CD14-positive monocyte (primary cell): ENCODE results near the gene BRAT1. TPM values are rescaled to one million over a fixed set of nuclear protein-coding genes. Genes with fewer than 3 reads are reported as not detected.

ENCODE experiments used
- DNase-seq, 3 donors: peaks; one replicate each; pipeline ENCODE4 v3.0.0-alpha.2; 2011 to 2022
- H2AFZ ChIP-seq: 2 replicates; pipeline ENCODE4 v1.6.0; 2012; ENCODE audit warnings: mild to moderate bottlenecking, low read depth, low read length, inconsistent platforms; ENCODE audit not compliant: insufficient read depth, poor library complexity, severe bottlenecking
- H3K27ac ChIP-seq, 2 donors: 1 replicate in 1 of 2; 2 replicates in 1 of 2; pipeline ENCODE4 v1.5.1; 2012 to 2013; ENCODE audit warnings: low read length in 2 of 2, control low read depth in 1 of 2, inconsistent platforms in 1 of 2, low read depth in 1 of 2, mild to moderate bottlenecking in 1 of 2
- H3K27me3 ChIP-seq, 2 donors: one replicate each; pipeline versions ENCODE4 v1.6.0 to v1.6.1; 2011 to 2013; ENCODE audit warnings: low read length in 2 of 2; ENCODE audit not compliant: control insufficient read depth in 2 of 2, insufficient read depth in 2 of 2
- H3K36me3 ChIP-seq, 2 donors: replicated peaks in 1 of 2; 1 replicate in 1 of 2; 2 replicates in 1 of 2; pipeline versions ENCODE4 v1.5.1 to v1.6.1; 2012 to 2013; ENCODE audit warnings: low read length in 2 of 2, control low read depth in 1 of 2, inconsistent platforms in 1 of 2, mild to moderate bottlenecking in 1 of 2; ENCODE audit not compliant: insufficient read depth in 2 of 2, control insufficient read depth in 1 of 2
- H3K4me1 ChIP-seq, 2 donors: 1 replicate in 1 of 2; 2 replicates in 1 of 2; pipeline versions ENCODE4 v1.5.1 to v1.6.1; 2012 to 2013; ENCODE audit warnings: low read length in 2 of 2, control low read depth in 1 of 2, inconsistent platforms in 1 of 2, mild to moderate bottlenecking in 1 of 2, moderate library complexity in 1 of 2; ENCODE audit not compliant: insufficient read depth in 2 of 2, control insufficient read depth in 1 of 2
- H3K4me2 ChIP-seq: replicated peaks from 2 replicates; pipeline ENCODE3; 2012; ENCODE audit warnings: low read length, moderate library complexity, mild to moderate bottlenecking; ENCODE audit not compliant: poor library complexity, severe bottlenecking; ENCODE audit errors: extremely low read depth
- H3K4me3 ChIP-seq, 3 experiments: fragments of 200-600 bp in 1 of 3; sonication (generic) in 1 of 3; replicated peaks in 1 of 3; 1 replicate in 2 of 3; 2 replicates in 1 of 3; pipeline ENCODE4 v1.5.1; 2011 to 2013; ENCODE audit warnings: low read length in 3 of 3, mild to moderate bottlenecking in 3 of 3, control low read depth in 2 of 3, low read depth in 2 of 3, inconsistent platforms in 1 of 3, moderate library complexity in 1 of 3
- H3K79me2 ChIP-seq: 2 replicates; pipeline ENCODE4 v1.6.0; 2012; ENCODE audit warnings: mild to moderate bottlenecking, control low read depth, inconsistent platforms, low read length, moderate library complexity; ENCODE audit not compliant: insufficient read depth
- H3K9ac ChIP-seq: 2 replicates; pipeline ENCODE4 v1.6.0; 2017; ENCODE audit warnings: low read length, mild to moderate bottlenecking; ENCODE audit not compliant: insufficient read depth, poor library complexity, severe bottlenecking
- H3K9me3 ChIP-seq, 2 donors: replicated peaks in 1 of 2; 1 replicate in 1 of 2; 2 replicates in 1 of 2; pipeline versions ENCODE4 v1.5.1 to v1.6.1; 2012 to 2013; ENCODE audit warnings: low read length in 2 of 2, control low read depth in 1 of 2; ENCODE audit not compliant: control insufficient read depth in 1 of 2, insufficient read depth in 1 of 2
- H4K20me1 ChIP-seq: 2 replicates; pipeline ENCODE4 v1.6.0; 2012; ENCODE audit warnings: mild to moderate bottlenecking, low read length, control low read depth, moderate library complexity; ENCODE audit not compliant: insufficient read depth
- H3K27ac Mint-ChIP-seq, 7 donors: one replicate each; pipeline ENCODE4 v1.8.0; 2020; ENCODE audit warnings: mild to moderate bottlenecking in 7 of 7, mixed read lengths in 7 of 7, moderate library complexity in 6 of 7, inconsistent platforms in 2 of 7
- H3K27me3 Mint-ChIP-seq, 3 donors: one replicate each; pipeline ENCODE4 v1.8.0; 2021 to 2022; ENCODE audit warnings: low read depth in 3 of 3, mild to moderate bottlenecking in 3 of 3, mixed read lengths in 3 of 3, moderate library complexity in 3 of 3, inconsistent platforms in 1 of 3
- H3K36me3 Mint-ChIP-seq, 2 donors: one replicate each; pipeline ENCODE4 v1.8.0; 2020; ENCODE audit warnings: mixed read lengths in 2 of 2, inconsistent platforms in 1 of 2, mild to moderate bottlenecking in 1 of 2
- H3K4me1 Mint-ChIP-seq: one replicate; pipeline ENCODE4 v1.8.0; 2020; ENCODE audit warnings: mild to moderate bottlenecking, mixed read lengths
- H3K4me3 Mint-ChIP-seq, 2 donors: one replicate each; pipeline ENCODE4 v1.8.0; 2020; ENCODE audit warnings: mild to moderate bottlenecking in 2 of 2, mixed read lengths in 2 of 2, moderate library complexity in 1 of 2
- H3K9me3 Mint-ChIP-seq, 7 donors: one replicate each; pipeline ENCODE4 v1.8.0; 2020 to 2022; ENCODE audit warnings: mixed read lengths in 7 of 7, mild to moderate bottlenecking in 6 of 7, moderate library complexity in 6 of 7, inconsistent platforms in 2 of 7
- CTCF ChIP-seq: fragments of 200-600 bp; IDR thresholded peaks from one replicate; pipeline ENCODE4 v1.8.0; 2022; ENCODE audit warnings: antibody characterized with exemption, mild to moderate bottlenecking
- WGBS: methylation state at CpG from one replicate; pipeline ENCODE4 v1.1.5; 2013; ENCODE audit warnings: missing lambda C conversion rate; ENCODE audit not compliant: insufficient coverage; 5-methylcytosine and 5-hydroxymethylcytosine counted together
- intact Hi-C, 2 donors: fragments of 100-400 bp; cut with micrococcal nuclease; formaldehyde crosslinking; loops; one replicate each; pipeline versions ENCODE4 v1.15.0 to v1.15.1; 2023
- polyA plus RNA-seq, 3 donors: library from polyadenylated mRNA; depleted of rRNA in 1 of 3; unstranded in 2 of 3; stranded (reverse) in 1 of 3; fragments of 300-500 nt in 2 of 3; fragments of >200 nt in 1 of 3; fragmentation: Illumina TruSeq in 2 of 3; gene quantifications; 1 replicate in 2 of 3; 2 replicates in 1 of 3; pipeline ENCODE4 v1.2.3, GENCODE V29; 2012 to 2021

BRAT1 gene
- polyA plus RNA-seq, 3 donors = 31.6 to 34.2 (median 32.5) TPM

- peaks cover 74 to 90% of the 10 kb centered on the region in 2 donors for H3K36me3 ChIP-seq
- H3K9ac ChIP-seq = no peak overlapping the region
- Mint-ChIP-seq H3K4me1 (peaks cover 15% of the 10 kb centered on the region), H3K27ac (peak overlapping the region; percentile 26 to 71 (median 46)), H3K27me3 (peaks cover 0 to 6% (median 1%) of the 10 kb centered on the region in 3 donors), H3K36me3 (peaks cover 45 to 99% of the 10 kb centered on the region in 2 donors), H3K4me3 (no peak overlapping the region), H3K9me3 (no peaks in the 10 kb centered on the region)
- 96% methylated on average over 9 of the region's 23 CpGs for WGBS
- peaks cover 9% of the 10 kb centered on the region for H3K79me2 ChIP-seq
- intact Hi-C loops = loop anchor here in 1 of 2 donors (5.0 kb wide), 1 partner anchor 103 kb away; no protein-coding TSS in a partner anchor
- peaks cover 54% of the 10 kb centered on the region for H4K20me1 ChIP-seq
- H3K4me2 ChIP-seq = no peak overlapping the region
- H3K9me3 ChIP-seq = no peaks in the 10 kb centered on the region
- H3K27ac ChIP-seq = no peak overlapping the region
- H3K27me3 ChIP-seq = no peaks in the 10 kb centered on the region
- H3K4me1 ChIP-seq = peaks cover 3 to 11% of the 10 kb centered on the region in 2 donors
- no peak overlapping the region for H3K4me3 ChIP-seq
- peak in 1 of 3 donors; percentile 1 for DNase-seq
- TF ChIP-seq CTCF = no peak
- H2AFZ ChIP-seq = no peak overlapping the region
Measured at GRCh38 chr7:2544541-2545188, 10.7 kb downstream of the BRAT1 start.

GRCh38 chr7:2542916-2543871 is 12.1 kb downstream of the BRAT1 start:
- Histone ChIP-seq H3K79me2 (peaks cover 4% of the 10 kb centered on the region), H3K27me3 (no peaks in the 10 kb centered on the region), H3K4me1 (peaks cover 3 to 11% of the 10 kb centered on the region in 2 donors), H2AFZ (no peak overlapping the region), H3K27ac (no peak overlapping the region), H4K20me1 (peaks cover 62% of the 10 kb centered on the region), H3K4me3 (no peak overlapping the region), H3K9ac (no peak overlapping the region), H3K36me3 (peaks cover 77 to 90% of the 10 kb centered on the region in 2 donors), H3K9me3 (no peaks in the 10 kb centered on the region), H3K4me2 (no peak overlapping the region)
- H3K4me3 Mint-ChIP-seq = no peak overlapping the region
- peak overlapping the region in 3 of 7 donors; percentile 63 to 85 (median 63) for H3K27ac Mint-ChIP-seq
- DNase-seq = peak in 1 of 3 donors; percentile 5
- H3K36me3 Mint-ChIP-seq = peaks cover 38 to 98% of the 10 kb centered on the region in 2 donors
- no peaks in the 10 kb centered on the region for H3K9me3 Mint-ChIP-seq
- 98% methylated on average over 53 of the region's 53 CpGs for WGBS
- intact Hi-C loops = loop anchor here in 1 of 2 donors (5.0 kb wide), 1 partner anchor 104 kb away; no protein-coding TSS in a partner anchor
- H3K27me3 Mint-ChIP-seq = peaks cover 0 to 6% (median 0%) of the 10 kb centered on the region in 3 donors
- H3K4me1 Mint-ChIP-seq = peaks cover 15% of the 10 kb centered on the region
- TF ChIP-seq CTCF = no peak
